Esophagus muscularis mucosa (tissue), 4 donors: ENCODE measurements around the gene COLQ.

Experiments used
- EP300 ChIP-seq: sonication (generic); formaldehyde crosslinking; IDR thresholded peaks from one replicate; pipeline ENCODE4 v1.6.1; 2017; ENCODE audit warnings: antibody characterized with exemption
- POLR2AphosphoS5 ChIP-seq, 2 donors: sonication (generic); formaldehyde crosslinking; IDR thresholded peaks; one replicate each; pipeline ENCODE4 v1.6.1; 2017; ENCODE audit warnings: antibody characterized with exemption in 2 of 2
- TF ChIP-seq, protein P1 (sequence below), 3 experiments: fragments of 200-600 bp in 2 of 3; fragments of 450-650 bp in 1 of 3; sonication (generic) in 2 of 3; IDR thresholded peaks; one replicate each; pipeline ENCODE4 v1.5.1; 2017 to 2019; ENCODE audit warnings: antibody characterized with exemption in 3 of 3, mild to moderate bottlenecking in 2 of 3, moderate library complexity in 1 of 3

DNA sequence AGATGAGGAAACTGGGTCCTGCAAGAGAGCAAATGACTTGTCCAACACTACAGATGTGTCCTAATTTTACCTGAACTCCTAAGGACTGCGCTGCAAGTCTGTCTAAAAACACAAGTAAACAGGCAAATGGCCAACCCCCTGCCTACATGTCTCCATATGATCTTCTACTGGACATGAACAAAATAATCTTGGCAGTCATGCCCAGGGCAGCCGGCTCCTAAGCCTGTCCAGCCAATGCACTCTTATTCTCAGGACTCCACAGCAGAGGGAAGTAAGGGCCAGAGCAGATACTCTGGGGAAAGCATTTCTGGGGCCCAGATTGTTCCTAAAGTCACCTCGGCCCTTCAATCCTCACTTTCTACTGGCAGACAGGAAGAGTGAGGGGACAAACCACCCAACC, 10.3 kb downstream of the COLQ start:
- TF ChIP-seq, protein P1, sequence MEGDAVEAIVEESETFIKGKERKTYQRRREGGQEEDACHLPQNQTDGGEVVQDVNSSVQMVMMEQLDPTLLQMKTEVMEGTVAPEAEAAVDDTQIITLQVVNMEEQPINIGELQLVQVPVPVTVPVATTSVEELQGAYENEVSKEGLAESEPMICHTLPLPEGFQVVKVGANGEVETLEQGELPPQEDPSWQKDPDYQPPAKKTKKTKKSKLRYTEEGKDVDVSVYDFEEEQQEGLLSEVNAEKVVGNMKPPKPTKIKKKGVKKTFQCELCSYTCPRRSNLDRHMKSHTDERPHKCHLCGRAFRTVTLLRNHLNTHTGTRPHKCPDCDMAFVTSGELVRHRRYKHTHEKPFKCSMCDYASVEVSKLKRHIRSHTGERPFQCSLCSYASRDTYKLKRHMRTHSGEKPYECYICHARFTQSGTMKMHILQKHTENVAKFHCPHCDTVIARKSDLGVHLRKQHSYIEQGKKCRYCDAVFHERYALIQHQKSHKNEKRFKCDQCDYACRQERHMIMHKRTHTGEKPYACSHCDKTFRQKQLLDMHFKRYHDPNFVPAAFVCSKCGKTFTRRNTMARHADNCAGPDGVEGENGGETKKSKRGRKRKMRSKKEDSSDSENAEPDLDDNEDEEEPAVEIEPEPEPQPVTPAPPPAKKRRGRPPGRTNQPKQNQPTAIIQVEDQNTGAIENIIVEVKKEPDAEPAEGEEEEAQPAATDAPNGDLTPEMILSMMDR (IDR thresholded peaks at IDR 0.05), result no peak
- TF ChIP-seq POLR2AphosphoS5 (IDR thresholded peaks at IDR 0.05), result no peak
- TF ChIP-seq EP300, result no peak
